ENCODE measurements around the gene GSPT1.

DNA sequence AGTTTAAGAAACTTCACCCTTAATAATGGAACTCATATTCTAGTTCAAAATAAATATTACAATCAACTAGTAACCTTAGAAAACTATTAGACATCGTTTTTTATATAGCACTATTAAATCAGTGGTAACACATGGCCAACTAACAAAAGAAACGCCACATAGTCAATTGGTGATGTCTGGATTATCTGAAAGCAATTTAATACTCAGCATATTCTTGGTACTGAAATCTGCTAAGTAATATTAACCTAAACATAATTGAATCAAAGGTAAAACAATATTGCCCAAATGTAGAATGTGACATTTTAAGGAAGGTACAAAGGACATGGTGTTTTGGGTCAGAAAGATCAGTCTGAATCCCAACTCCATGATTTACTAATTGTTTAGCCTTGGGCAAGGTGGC, 53.3 kb downstream of the GSPT1 start:
- TF ChIP-seq, protein P1, sequence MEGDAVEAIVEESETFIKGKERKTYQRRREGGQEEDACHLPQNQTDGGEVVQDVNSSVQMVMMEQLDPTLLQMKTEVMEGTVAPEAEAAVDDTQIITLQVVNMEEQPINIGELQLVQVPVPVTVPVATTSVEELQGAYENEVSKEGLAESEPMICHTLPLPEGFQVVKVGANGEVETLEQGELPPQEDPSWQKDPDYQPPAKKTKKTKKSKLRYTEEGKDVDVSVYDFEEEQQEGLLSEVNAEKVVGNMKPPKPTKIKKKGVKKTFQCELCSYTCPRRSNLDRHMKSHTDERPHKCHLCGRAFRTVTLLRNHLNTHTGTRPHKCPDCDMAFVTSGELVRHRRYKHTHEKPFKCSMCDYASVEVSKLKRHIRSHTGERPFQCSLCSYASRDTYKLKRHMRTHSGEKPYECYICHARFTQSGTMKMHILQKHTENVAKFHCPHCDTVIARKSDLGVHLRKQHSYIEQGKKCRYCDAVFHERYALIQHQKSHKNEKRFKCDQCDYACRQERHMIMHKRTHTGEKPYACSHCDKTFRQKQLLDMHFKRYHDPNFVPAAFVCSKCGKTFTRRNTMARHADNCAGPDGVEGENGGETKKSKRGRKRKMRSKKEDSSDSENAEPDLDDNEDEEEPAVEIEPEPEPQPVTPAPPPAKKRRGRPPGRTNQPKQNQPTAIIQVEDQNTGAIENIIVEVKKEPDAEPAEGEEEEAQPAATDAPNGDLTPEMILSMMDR (IDR thresholded peaks at IDR 0.05; ENCODE audit: low read depth, low read length) = no peak
- TF ChIP-seq POLR2A (IDR thresholded peaks at IDR 0.05; ENCODE audit: extremely low read depth, insufficient read length) = no peak
- TF ChIP-seq, protein P2, sequence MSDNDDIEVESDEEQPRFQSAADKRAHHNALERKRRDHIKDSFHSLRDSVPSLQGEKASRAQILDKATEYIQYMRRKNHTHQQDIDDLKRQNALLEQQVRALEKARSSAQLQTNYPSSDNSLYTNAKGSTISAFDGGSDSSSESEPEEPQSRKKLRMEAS (IDR thresholded peaks at IDR 0.05; ENCODE audit: low read depth, low read length) = no peak
